Hepatocyte (in vitro differentiated cells): Measurements from ENCODE around the gene CGB3.

Experiments
- CTCF ChIP-seq: fragments of 200-600 bp; sonication (generic); IDR thresholded peaks from 2 replicates; pipeline ENCODE4 v1.5.1; 2016; ENCODE audit warnings: antibody characterized with exemption, mild to moderate bottlenecking; ENCODE audit not compliant: poor library complexity
- EZH2 ChIP-seq: fragments of 200-600 bp; sonication (generic); IDR thresholded peaks from 2 replicates; pipeline ENCODE4 v1.6.1; 2016; ENCODE audit warnings: antibody characterized with exemption, mild to moderate bottlenecking, borderline replicate concordance
- EZH2phosphoT487 ChIP-seq: fragments of 200-600 bp; sonication (generic); IDR thresholded peaks from one replicate; pipeline ENCODE4 v1.6.1; 2018; ENCODE audit warnings: antibody characterized with exemption, mild to moderate bottlenecking, low read depth, moderate library complexity; ENCODE audit not compliant: unreplicated experiment, severe bottlenecking

GRCh38 chr19:48975947-48976847 lies 47.9 kb downstream of the CGB3 start:
- TF ChIP-seq CTCF (no peak), EZH2phosphoT487 (no peak), EZH2 (no peak)
